Measurements from ENCODE around the gene AGBL3. TPM values are rescaled to one million over a fixed set of nuclear protein-coding genes. Genes with fewer than 3 reads are reported as not detected.
A peak's percentile ranks its signal among the peaks of the same experiment; 100 is the strongest.

Gene AGBL3
- polyA plus RNA-seq, 2 of the 4 experiments (the other 2 are of a cell fraction) = 2.2 to 4.3 TPM

- no peak overlapping the region for H3K4me3 ChIP-seq
- no peaks in the 10 kb centered on the region for H3K4me1 ChIP-seq
- H3K4me2 ChIP-seq = no peak overlapping the region
- ATAC-seq = peak in 1 of 2 experiments; percentile 47; a peak in 1 of 6 replicates
- POLR2A ChIA-PET = no interaction called here
- CTCF ChIA-PET = interaction anchor here (0.7 kb wide), 1 partner anchor 13 kb away, joined by 3 read pairs; no protein-coding TSS in a partner anchor
- peaks cover 10% of the 10 kb centered on the region; the same call in 1 of the 3 replicates for H3K9me3 ChIP-seq
- no peak for FAIRE-seq
- TF ChIP-seq ATOH8 (CRISPR knock-in tag; IDR thresholded peaks at IDR 0.05; ENCODE audit: low read depth) (no peak), PBX3 (IDR thresholded peaks at IDR 0.05) (no peak), HEYL (CRISPR knock-in tag; IDR thresholded peaks at IDR 0.05) (no peak), REST (IDR thresholded peaks at IDR 0.05) (no peak), POLR2A (IDR thresholded peaks at IDR 0.05; ENCODE audit: low read length) (no peak), E2F6 (IDR thresholded peaks at IDR 0.05; ENCODE audit: borderline replicate concordance, low read depth) (no peak), NFE2L2 (conservative IDR thresholded peaks at IDR 0.05; ENCODE audit: low read length) (no peak), HDAC2 (IDR thresholded peaks at IDR 0.05) (no peak), CHD2 (IDR thresholded peaks at IDR 0.05; ENCODE audit: low read length, partially characterized antibody) (no peak), TP53 (CRISPR knock-in tag; IDR thresholded peaks at IDR 0.05) (no peak), ZSCAN20 (CRISPR knock-in tag; IDR thresholded peaks at IDR 0.05) (no peak), RAD21 (conservative IDR thresholded peaks at IDR 0.05 in 1 of 2, IDR thresholded peaks at IDR 0.05 in 1 of 2) (no peak), FOXS1 (CRISPR knock-in tag; IDR thresholded peaks at IDR 0.05) (no peak), ESRRA (IDR thresholded peaks at IDR 0.05; ENCODE audit: borderline replicate concordance, low read length) (no peak), MAZ (IDR thresholded peaks at IDR 0.05; ENCODE audit: borderline replicate concordance, low read depth, low read length) (no peak), MAX (IDR thresholded peaks at IDR 0.05) (no peak)
- DNase-seq (ENCODE audit: low read depth in 1 of 2, low spot score in 1 of 2) = no peak
- no peak overlapping the region for H3K27ac ChIP-seq
Measured at GRCh38 chr7:135129579-135129978, 143.3 kb downstream of the AGBL3 start.

GRCh38 chr7:135143885-135144668 is 157.8 kb downstream of the AGBL3 start:
- Histone ChIP-seq H3K4me2 (no peak overlapping the region), H3K4me1 (peaks cover 16% of the 10 kb centered on the region), H3K4me3 (no peak overlapping the region), H3K9me3 (no peaks in the 10 kb centered on the region), H3K27ac (no peak overlapping the region)
- DNase-seq (ENCODE audit: low read depth in 1 of 2, low spot score in 1 of 2) = no peak
- TF ChIP-seq EHF (CRISPR knock-in tag; IDR thresholded peaks at IDR 0.05) (no peak), ELK1 (IDR thresholded peaks at IDR 0.05; ENCODE audit: low read depth, low read length) (no peak), GATA3 (IDR thresholded peaks at IDR 0.05; ENCODE audit: borderline replicate concordance) (no peak), CHD4 (IDR thresholded peaks at IDR 0.05; ENCODE audit: borderline replicate concordance) (no peak), ESRRA (IDR thresholded peaks at IDR 0.05; ENCODE audit: borderline replicate concordance, low read length) (no peak), BHLHE40 (IDR thresholded peaks at IDR 0.05; ENCODE audit: low read depth, low read length) (no peak), E2F6 (IDR thresholded peaks at IDR 0.05; ENCODE audit: borderline replicate concordance, low read depth) (no peak), FOSB (CRISPR knock-in tag; IDR thresholded peaks at IDR 0.05) (no peak), TFCP2L1 (CRISPR knock-in tag; IDR thresholded peaks at IDR 0.05) (no peak), JUNB (IDR thresholded peaks at IDR 0.05) (no peak), KDM1A (IDR thresholded peaks at IDR 0.05; ENCODE audit: low read depth) (no peak), FOSL2 (IDR thresholded peaks at IDR 0.05) (no peak), FOSL2 (CRISPR knock-in tag; IDR thresholded peaks at IDR 0.05) (no peak), MYC (IDR thresholded peaks at IDR 0.05; ENCODE audit: borderline replicate concordance, low read length) (no peak), SMC3 (IDR thresholded peaks at IDR 0.05) (no peak), FOXS1 (CRISPR knock-in tag; IDR thresholded peaks at IDR 0.05) (no peak), RFX5 (IDR thresholded peaks at IDR 0.05) (no peak)
- ATAC-seq = no peak
- no peak for FAIRE-seq
- 85% methylated on average over 3 of the region's 3 CpGs for WGBS (ENCODE audit: missing lambda C conversion rate)
- CTCF ChIA-PET = interaction anchor here (1.0 kb wide), 1 partner anchor 158 kb away, joined by 3 read pairs; the partner anchor contains the start of gene AGBL3
- POLR2A ChIA-PET = no interaction called here
